ENCODE data around the gene SMG1.
"Not testable (repeated sequence)": the region's sequence is repeated elsewhere in the genome, so short reads cannot be mapped to it uniquely, and the experiment has no call there.

Gene SMG1

GRCh38 chr16:18796377-18796776 lies 129.8 kb downstream of the SMG1 start:
- DNase-seq = no peak

DNA sequence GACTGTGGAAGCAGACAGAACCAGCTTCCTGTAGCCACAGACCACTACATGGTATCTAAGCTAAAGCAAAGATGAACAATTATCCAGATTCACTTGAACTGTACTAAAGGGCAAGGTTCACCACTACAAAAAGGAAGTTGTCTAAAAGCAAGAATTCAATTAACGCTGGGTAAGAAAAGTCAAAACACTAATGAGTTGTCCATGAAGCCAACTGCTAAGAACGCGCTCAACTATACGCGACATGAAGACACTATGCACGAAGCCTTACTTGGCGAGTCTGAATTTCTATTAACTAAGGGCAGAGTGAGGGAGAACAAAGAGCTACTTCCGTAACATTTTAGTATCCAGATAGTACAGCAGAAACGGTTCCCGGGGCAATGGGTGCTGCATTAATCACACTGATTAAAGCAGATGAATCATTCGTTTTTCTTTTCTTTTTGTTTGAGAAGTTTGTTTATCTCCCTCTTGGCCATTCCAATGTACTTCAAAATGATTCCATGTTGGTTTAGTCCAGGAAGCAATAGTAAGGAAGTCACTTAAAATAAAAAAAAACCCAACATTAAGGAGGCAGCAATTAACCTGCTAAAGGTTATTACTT lies 133.3 kb downstream of the SMG1 start:
- no peak for DNase-seq

GRCh38 chr16:18789850-18790706 lies 136.1 kb downstream of the SMG1 start, which contains the start of gene RPS15A:
Gene RPS15A (minus strand): TSS chr16:18790334. CDS start chr16:18789113, 1,221 bp downstream.
- peak; percentile 93 for DNase-seq

DNA sequence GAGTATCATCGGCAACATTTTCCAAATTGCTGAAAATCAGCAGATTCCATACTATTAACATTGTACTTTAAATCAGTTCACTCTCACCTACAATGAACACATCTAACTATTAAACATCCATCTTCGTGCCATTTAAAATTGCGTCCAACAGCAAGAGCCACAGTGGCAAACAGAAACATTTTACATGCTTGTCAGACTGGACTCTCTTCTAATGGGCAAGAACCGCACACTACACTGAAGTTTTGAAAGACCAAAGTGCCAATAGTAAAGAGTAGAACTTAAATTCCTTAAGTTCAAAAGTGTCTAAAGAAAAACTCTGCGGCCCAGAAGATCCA lies 136.7 kb downstream of the SMG1 start:
- DNase-seq = no peak

GRCh38 chr16:18788828-18789514 lies 137.2 kb downstream of the SMG1 start:
- no peak for DNase-seq

DNA sequence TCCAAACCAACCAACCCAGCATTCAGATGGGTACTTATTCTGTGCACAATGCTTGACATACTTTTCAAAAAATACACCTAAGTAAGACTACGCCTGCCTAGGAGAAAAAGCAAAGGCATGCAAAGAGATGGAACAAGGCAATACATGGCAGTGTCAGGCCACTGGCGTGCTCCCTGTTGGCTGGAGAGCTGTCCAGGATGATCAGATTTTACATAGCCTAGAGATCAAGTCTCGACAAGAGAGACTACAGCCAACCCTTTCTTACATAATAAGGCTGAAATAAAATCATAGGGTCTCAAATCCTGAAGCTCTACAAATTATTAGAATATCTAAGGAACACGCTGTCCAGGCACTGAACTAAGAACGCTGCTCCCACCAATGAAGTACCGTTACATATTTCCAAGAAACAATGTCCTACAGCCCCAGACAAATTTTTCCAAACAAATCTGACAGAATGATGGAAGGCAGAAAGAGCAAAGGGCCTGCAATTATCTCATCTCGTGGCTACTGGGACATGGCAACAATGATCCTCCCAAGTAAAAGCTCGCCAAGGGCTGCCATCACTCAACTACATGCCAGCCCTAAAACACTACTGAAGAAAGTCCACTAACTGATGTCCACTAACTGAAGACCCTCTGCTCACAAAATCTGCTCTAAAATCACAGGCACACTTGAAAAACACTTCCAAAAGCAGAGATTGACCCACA lies 141.1 kb downstream of the SMG1 start:
- no peak for DNase-seq

GRCh38 chr16:18783430-18784341 lies 142.5 kb downstream of the SMG1 start:
- DNase-seq = no peak

GRCh38 chr16:18782697-18783429 lies 143.3 kb downstream of the SMG1 start:
- no peak for DNase-seq

GRCh38 chr16:18781232-18781631 lies 145.0 kb downstream of the SMG1 start:
- not testable (repeated sequence) for DNase-seq

- DNase-seq = not testable (repeated sequence)
These were observed 145.7 kb downstream of the SMG1 start for GRCh38 chr16:18780460-18781026.

DNA sequence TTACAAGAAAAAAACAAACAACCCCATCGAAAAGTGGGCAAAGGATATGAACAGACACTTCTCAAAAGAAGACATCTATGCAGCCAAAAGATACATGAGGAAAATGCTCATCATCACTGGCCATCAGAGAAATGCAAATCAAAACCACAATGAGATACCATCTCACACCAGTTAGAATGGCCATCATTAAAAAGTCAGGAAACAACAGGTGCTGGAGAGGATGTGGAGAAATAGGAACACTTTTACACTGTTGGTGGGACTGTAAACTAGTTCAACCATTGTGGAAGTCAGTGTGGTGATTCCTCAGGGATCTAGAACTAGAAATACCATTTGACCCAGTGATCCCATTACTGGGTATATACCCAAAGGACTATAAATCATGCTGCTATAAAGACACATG lies 148.5 kb downstream of the SMG1 start:
- DNase-seq = not testable (repeated sequence)

- DNase-seq = not testable (repeated sequence)
These were observed 149.9 kb downstream of the SMG1 start for GRCh38 chr16:18776334-18776733.

- not testable (repeated sequence) for DNase-seq
These were observed 151.6 kb downstream of the SMG1 start for GRCh38 chr16:18774651-18775050.

DNA sequence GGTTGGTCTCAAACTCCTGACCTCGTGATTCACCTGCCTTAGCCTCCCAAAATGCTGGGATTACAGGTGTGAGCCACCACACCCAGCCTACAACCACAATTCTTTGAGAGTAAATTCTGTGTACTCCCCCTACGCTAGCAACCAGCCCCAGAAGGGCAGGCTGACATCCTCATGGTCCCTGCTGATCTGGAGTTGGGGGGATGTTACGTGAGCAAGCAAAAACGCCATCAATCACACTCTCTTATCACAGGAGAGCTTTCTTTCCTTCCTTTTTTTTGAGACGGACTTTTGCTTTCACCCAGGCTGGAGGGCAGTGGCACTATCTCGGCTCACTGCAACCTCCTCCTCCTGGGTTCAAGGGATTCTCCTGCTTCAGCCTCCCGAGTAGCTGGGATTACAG lies 154.0 kb downstream of the SMG1 start:
- not testable (repeated sequence) for DNase-seq

DNA sequence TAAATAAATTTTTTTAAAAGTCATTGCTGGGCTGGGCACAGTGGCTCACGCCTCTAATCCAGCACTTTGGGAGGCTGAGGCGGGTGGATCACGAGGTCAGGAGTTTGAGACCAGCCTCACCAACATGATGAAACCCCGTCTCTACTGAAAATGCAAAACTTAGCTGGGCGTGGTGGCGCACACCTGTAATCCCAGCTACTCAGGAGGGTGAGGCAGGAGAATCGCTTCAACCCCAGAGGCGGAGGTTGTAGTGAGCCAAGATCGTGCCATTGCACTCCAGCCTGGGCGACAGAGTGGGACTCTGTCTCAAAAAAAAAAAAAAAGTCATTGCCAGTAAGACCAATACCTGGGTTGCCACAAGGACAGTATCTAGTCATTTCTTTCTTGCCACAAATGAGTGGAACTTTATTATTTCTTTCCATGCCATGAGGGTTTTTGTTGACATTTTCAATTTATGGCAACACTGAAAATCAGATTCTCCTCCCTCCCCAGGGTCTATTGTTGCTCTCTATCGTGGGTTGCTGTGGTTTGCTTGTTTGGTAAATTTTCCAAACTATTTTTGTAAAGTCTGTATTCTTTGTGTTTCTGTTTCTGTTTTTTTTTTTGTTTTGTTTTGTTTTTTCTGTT lies 155.8 kb downstream of the SMG1 start:
- DNase-seq = not testable (repeated sequence)

GRCh38 chr16:18767217-18767616 lies 159.0 kb downstream of the SMG1 start:
- DNase-seq = peak; percentile 55

DNA sequence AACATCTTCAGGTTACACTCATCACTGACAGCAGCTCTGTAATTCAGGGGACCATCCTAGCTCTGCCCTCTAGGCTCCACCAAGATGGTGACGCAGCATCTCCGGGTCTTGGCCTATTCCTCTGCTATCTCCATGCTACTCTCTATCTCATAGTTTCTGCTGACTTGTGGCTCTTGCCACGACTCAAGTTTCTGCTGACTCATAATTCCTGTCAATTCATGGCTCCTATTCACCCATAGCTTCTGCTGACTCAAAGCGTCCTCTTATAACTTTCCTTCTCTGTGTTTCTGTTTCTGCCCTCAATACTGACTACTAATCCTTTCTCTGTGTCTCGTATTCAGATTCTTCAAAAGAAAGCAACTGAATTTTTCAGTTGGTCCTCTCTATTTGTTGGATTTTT lies 163.5 kb downstream of the SMG1 start:
- not testable (repeated sequence) for DNase-seq

DNA sequence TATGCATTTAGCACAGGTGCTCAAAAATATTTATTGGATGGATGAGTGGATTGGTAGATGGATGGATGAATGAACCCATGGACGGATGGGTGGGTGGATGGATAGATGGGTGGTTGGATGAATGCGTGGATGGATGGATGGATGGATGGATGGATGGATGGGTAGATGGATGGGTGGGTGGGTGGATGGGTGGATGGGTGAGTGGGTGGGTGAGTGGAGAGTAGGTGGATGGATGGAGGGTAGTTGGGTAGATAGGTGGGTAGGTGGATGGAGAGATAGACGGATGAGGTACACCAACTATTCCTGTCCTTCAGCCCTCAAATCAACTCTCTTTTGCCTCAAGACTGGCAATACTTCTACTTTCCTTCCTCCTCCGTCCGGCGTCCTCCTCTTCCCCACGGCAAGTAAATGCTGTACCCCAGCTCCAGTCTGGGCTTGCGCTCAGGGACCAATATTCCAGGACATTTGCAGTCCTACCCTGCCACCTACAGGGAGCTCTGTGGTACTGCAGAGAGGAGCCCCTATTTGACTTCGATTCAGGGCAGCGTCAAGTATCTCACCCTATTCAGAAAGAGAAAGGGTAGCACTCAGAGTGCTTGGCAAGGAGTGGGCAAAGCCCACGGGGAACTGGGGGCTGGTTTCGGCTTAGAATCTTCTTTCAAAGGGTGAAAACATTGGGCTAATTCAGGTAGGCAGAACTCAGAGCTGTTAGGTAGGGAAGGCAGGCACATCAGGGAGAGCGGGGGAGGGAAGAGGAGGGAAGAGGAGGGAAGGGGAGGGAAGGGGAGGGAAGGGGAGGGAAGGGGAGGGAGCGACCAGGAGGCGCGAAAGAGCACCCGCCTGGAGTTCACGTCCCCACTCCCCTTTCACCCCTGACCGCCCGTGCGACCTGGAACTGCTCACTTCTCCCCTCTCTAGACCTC lies 166.3 kb downstream of the SMG1 start:
- DNase-seq = peak; percentile 59
